SW480 (cell line): ENCODE measurements around the gene ACACA.

ENCODE experiments used
- DNase-seq: peaks from one replicate; pipeline ENCODE4 v3.0.0-alpha.2; 2016; ENCODE audit warnings: low spot score

The ACACA gene

DNA sequence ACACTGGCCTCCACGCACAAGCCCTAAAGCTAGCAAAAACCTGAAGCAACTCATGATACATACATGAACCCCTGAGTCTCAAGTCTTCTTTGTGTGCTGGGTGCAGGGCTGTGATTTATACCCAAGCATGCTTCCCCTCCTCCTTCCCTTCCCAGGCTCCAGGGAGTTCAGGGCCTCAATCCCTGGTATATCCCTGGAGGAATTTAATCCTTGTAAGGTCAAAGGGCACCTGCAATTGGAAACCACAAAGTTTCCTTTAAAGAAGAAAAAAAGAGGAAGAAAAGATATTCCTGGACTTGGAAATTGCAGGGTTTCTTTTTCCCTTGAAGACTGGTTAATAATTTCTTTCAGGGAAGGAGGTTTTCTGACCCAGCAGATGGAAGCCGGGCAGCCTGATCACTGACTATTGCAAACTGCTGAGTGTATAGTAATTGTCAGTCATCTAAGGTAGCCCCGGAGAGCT is 275.6 kb downstream of the ACACA start:
- no peak for DNase-seq

DNA sequence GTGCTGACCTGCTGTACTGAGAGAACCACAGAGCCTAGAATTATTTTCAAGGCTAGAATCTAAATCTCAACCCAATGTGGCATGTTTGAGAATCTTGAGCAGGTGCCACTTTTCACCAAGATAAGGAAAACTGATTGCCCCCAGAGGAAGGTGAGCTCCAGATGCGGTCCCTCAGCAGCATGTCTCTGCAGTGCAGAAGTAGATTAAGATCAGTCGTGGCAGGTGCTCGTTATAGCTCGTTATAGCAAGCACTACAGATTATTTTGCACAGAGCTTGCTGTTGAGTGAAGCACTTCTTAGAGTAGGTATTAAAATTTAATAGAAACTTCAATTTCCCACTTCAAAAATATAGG is 281.8 kb downstream of the ACACA start:
- DNase-seq, result no peak

DNA sequence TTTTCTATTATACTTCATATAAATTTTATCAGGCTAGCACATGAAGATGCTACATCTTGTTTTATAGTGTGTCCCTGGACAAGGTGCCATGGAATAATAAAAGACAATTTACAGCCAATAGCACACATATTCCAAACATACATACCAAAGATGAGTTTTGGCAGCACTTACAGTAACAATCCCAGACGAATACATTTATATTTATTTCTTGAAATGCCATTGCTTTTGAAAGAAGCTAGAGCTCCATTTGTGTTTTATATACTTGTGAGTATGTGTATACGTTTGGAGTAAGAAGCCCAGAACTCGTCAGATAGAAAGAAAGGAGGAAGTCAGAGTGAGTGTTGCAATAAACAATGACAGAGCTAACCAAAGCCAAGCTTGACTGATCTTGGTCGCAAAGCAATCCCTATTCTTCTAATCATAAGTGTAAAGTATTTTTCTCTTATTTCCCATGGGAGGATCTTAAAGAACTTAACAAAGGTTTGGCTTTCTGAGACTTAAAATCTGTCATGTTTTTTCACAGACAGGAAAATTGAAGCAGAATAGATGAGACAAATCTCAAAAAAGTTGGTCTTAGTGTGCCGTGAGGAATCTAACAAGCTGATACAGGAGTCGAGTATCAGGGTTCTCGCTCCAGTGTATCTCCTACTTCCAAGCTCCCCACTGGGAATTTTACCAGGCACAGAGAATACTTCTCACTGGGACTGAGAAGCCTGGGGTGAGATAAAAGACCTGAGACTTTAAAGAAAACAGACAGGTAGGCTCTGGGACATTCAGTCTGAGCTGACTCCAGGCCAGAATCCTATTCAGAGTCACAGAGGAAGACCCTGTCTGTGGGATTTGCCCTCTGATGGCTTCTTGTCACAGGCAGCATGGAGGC is 282.5 kb downstream of the ACACA start:
- no peak for DNase-seq

DNA sequence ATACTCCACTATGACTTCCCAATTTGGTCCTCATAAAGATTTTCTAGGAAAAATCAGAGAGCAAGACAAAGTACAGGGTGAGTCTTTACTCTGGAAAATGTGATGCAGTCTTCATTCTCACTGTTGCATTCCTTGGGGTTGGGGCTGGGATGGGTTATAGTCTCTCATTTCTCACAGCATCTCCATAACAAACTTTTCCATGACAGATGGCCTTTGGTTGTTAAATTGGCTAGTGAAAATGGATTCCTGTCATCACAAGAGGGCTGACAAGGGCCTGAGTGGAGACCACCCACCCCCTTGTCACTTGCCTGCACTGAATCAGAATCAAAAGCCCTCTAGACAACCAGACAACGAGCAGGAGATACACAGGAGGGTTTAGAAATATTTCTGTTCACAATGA is 283.2 kb downstream of the ACACA start:
- no peak for DNase-seq

DNA sequence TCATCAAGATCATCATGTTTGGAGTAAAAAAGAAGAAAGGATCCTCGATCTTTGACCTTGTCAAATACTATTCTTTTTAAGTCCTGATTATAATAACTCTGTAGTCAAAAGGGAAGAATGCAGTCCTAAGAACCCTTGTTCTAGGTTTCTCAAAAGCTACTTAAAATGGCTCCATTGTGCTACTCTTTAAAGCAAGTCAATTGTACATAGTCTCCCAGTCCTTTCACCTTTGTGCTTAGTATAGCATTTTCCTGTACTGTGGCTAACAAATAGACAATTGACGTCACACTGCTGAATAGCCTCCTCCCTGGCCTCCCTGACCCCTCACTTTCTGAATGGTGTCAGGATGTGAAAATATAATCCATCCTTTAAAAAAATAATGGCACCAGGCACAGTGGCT is 285.0 kb downstream of the ACACA start:
- no peak for DNase-seq

DNA sequence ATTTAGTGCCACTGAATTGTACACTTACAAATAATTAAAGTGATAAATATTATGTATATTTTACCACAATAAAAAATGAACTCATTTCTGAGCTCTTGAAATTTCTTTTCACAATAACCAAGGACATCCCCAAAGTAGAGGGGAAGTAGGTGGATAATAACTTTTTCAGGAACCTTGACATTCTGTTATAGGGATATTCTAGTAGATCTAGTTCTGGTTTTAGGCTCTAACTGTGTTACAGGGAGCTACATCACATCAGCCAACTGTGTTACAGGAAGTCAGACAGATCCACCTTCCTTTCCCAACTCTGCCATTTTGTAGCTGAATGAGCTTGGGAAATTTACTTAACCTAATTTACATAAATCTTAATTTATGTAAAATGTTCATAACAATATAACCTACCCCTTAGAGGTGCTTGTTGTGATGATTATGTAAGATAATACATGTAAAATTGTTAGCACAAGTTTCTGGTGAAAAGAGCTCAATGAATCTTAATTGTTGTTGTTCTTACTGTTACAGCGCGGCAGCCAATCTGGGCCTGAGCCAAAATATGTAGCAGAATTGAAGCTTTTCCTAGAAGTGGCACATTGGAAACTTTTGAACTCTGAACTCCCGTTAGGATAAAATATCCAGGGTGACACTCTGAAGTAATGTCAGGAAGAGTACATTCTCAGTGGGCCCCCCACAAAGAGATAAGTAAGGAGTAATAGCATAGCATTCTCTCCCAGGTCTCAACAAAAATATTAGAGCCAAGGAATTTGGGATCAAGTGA is 288.1 kb downstream of the ACACA start:
- DNase-seq, result no peak

DNA sequence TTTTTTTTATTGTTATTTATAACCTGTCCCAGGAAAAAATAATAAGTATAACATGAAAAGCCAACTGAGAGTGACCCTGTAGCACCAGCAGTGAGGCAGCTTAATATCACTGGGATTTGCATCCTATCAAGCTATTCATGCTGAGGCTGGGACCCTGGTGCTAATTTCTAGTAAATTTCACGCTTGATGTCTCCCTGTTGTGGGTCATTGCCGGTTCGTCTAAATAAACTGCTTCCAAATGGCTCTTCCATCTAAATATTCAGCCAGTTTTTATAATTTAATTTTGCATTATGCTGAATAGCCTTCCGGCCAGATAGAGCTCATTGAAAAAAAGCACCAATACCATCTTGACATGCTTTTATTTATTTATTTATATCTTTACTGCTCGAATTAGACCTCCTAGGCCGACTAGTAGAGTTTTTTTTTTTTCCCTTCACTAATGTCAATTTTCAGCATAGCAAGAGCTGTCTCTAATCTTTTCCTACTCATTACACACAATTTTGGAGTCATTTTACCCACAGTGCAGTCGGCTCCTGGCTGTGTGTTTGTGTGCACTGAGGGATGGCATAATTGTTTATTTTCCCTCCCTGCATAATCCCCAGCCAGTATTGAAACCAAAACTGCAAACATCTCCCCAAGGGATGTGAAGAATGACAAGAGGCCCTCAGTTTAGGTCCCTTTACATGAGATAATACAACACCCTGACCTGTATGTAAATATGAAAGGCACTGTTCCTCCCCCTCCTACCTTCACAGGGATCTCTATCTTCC is 289.1 kb downstream of the ACACA start:
- no peak for DNase-seq

DNA sequence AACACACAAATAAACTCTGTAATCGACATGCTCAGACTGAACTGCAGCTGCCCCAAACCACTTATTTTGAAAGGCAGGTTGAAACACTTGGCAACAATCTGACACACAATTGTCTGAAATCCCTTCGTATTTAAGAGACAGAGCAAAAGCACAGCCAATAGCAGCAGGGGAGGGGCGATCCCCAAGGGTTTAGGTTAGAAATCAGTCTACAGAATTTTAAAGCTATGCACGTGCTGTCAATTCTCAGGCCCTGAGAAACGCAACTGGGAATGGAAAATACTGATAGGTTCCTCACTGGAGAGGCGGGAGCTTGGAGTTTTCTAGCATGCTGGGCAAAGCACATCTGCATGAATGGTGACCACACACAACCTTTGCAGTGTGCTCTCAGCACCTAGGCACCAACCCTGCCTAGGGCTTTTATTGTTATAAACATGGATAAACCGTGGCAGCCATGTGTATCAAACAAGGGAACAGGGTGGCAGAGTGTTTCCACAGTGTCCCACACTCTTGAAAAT is 289.9 kb downstream of the ACACA start:
- no peak for DNase-seq

DNA sequence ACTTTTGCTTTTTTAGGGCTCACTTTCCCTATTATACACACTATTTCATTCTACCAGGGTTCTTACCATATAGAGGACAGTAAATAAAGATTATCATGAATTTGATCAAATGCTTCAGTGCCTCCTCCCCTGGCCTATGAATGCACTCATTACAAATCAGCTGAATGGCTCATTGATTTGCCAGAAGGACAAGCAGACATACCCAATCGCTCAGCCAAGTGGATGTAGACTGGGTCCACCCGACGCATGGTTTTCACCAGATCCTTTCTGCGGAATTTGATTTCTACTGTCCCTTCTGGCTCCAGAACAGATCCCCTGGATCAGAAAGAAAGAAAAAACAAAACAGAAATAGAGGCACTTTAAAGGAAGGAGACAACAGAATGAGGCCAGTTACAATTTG is 295.3 kb downstream of the ACACA start:
- no peak for DNase-seq

DNA sequence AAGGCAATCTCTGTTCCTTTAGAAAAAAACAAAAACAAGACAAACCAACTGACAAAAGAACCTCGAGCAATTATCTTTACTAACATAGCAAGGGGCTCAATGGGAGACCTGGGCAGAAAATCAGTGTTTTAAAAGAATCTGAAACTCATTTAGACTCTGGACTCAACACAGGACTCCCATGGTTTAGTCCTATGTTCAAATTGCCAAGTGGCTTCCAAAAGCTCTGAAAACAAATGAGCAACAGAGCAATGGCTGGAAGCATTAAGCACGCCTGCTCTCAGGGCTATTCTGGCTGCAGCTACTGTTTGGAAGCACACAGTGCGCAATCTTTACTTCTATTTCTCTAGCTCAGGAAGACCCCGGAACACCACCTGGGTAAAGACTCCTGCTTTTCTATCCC is 295.9 kb downstream of the ACACA start:
- no peak for DNase-seq

DNA sequence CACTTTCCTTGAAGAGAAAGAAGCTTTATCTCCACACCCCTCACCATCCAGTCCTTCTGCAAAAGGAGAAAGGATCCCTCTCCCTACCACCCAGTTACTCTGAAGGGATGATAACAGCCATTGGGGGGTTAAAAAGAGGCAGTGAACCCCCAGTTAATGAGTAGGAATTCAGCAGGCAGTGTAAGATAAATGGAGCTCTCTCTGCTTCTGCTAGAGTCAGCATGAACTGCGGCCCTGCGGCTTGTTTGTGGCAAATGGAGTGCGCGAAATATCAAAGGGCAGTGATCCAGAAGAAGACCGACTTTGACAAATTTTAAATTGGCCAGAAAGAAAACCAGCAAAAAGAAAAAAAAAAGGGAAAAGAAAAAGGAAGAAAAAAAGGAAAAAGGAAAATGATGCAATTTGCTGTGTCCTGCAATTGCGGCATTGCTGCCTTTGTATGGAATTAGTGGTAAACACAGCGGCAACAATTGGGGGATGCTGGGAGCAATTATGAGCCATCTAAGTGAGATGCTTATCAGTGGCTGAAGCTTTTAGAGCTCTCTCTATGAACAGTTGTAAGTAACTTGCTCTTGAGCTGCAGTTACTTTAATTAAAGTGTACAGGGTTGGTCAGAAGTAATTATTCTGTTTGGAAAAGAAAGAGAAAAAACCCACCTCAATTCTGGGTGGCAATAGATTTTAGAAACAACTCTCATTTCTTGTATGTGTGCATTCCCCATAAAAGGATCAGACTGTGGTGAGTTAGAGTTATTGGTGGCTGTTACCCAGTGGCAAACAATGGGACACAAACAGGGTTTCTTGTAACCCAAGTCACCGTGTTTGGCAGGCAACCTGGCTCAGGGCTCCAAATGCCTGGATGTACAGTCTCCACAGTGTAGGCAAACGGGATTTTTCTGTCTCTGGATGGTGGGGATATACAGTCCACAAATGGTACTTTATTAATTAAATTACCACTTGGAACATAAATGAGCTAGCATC is 296.6 kb downstream of the ACACA start:
- DNase-seq, result no peak

DNA sequence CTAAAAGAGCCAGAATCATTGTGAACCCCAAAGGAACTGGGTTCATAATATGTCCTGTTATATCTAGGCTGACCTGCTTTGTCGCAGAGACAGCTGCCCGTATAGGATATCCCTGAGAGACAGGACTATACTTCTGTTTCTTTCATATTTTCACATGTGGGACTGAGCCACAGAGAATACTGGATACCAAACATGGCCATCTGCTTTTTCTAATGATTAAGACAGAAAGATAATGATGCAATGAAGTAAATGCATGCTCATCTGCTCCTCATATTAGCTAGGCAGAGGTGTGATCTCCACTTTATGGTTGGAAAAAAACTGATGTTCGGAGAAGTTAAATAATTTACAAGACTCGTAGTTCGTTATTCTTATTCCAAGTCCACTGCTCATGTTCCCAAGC is 297.5 kb downstream of the ACACA start:
- DNase-seq, result no peak

DNA sequence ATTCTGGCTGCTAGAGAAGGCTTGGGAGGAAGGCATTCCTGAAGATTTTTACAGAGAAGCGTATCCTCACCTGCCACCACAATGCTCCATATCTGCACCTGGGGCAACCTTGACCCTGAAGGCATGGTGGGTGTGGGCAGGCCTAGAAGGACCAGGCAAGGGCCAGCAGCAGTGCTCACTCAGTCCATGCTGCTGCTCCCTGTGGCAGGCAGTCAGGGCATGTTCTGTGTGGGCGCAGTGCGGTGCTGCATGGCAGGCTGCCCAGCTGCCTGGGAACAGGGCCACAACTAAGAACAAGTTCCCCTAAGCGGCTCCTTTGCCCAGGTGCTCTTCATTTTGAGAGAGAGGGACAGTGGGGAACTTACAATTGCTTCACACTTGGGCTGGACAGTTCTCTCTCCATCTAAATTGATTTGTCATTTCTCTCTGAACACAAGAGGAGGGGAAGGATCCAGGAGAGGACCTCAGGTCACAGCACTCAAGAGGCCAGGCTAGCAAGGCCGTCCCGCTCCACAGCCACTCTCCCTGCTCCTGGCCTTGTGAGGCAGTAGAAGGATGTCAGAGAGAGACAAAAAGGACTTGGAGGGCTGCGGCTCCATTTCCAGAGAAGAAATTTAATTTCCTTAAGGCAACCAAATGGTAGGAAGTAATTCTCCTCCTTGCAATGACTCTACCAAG is 299.1 kb downstream of the ACACA start:
- no peak for DNase-seq

DNA sequence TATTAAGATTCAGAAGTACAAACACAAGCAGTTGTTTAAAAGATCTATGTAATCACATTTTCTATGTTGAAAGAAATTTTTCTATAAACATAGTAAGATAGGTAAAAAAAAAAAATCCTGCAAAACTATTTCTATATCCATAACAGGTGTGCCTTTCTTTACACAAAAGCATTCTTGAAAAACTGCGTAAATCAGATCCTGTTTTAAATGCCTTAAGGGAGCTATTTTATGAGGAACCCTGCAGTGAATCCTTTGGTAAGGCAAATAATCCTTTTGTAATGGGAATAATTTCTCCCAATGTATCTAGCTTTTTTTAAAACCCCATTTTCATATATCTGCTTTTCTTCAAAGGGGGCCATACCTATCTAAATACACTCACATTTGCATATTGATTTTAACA is 300.6 kb downstream of the ACACA start:
- DNase-seq, result no peak

DNA sequence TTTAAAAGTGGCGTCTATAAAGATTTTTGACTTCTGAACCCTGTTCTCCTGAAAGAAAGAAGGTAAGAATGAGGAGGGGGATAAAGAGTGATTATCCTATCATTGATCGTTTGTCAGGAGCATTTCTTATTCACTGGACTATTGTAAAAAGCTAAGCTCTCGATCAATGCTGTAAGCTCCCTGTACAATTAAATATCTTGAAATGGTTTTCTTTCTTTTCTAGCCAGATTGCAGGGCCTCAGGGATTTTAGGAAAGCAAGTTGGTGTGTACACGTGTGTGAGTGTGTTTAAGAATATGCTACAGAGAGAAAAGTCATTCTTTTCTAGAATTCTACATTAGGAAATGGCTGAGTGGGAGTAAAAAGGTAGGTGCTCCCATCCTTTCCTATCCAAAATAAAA is 303.4 kb downstream of the ACACA start:
- DNase-seq, result no peak

DNA sequence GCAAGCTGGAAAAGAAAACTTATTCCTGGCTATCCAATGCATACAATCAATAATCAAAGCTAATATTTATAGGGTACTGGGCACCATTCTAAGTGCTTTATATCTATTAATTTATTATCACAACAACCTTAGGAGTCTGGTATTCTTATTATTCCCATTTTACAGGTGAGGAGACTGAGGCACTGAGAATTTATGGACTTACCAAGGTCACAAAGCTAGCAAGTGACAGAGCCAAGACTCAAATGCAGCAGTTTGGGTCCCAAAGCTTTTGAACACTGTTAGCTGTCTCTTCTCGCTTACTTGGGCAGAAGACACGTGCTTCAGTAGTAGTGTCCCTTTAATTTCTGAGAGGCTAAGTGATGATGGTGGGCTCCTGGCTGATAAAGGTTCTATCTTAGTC is 305.3 kb downstream of the ACACA start:
- no peak for DNase-seq

DNA sequence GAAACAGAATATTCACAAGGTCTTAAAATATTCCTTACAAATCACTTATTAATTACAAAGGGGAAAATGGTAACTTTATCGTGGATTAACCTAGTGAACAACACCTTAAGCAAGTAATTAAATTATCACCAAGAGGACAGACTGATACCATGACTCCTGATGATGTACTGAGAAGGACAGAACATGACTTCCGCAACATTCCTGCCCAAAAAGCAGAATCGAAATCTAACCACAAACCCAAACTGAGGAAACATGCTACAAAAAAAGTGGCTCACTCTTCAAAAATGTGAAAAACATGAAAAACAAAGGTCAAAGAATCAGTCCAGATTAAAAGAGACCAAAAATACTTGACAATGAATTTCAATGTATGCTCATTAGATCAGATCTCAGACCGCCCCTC is 306.4 kb downstream of the ACACA start:
- DNase-seq, result no peak

DNA sequence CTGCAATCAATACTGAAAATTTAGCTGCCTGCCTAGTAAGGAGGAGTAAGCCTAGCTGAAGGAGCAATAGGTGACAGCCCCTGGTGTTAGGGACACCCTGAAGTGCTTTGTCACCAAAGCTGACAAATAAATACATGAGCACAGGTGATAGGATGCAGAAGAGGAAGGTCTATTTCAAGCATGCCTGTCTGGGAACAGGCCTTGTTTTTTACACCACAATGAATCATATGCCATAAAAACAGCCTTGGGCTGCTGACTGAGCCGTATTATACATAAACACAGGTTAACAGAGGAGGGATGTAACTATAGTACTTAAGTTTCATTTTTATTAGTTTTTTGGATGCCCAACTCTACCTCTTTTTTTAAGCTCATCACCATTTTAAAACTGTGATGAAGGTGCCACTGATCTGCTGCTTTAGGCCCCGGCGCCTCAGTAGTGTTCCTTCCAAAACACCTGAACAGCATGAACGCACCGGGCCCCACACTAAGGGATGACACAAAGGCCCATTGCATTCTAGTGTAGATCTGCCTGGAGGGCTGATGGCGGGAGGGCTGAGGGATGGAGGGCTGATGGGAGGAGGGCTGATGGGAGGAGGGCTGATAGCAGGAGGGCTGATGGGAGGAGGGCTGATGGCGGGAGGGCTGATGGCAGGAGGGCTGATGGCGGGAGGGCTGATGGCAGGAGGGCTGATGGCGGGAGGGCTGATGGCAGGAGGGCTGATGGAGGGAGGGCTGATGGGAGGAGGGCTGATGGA is 307.5 kb downstream of the ACACA start:
- no peak for DNase-seq

DNA sequence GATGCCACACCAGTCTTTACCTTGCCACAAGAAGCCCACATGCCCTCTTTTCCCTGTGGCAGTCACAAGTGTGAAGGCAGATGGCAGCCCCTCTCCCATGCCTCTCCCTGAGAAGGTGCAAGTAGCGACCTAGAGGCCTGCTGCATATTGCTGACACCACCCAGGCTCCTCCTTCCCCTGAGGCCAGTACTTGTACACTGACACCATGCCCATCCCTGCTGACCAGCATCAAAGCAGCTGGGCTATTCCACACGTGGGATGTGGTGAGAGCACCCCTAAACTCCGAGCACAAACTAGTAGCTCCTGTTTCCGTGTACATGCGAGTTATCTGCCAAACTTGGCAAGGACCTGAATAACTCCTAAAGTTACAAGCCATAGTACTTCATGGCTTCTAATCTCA is 308.5 kb downstream of the ACACA start:
- DNase-seq, result no peak

DNA sequence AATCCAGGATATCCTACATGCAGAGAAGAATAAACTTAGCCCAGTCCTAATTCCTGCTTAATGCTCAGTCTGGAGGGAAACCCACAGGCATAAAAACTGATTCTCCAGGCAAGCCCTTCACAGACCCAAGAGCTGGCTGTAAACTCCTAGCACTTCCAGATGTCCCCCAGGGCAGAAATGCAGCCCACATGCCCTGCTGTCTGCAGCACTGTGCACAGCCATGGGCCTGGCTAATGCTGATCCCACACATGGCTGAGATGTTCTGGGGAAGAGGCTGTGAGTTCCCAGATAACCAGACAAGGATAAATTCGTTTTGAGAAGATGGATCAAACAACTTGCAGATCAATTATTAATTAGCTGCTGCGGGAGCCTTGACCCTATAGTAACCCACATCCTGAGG is 309.5 kb downstream of the ACACA start:
- DNase-seq, result no peak
